ENCODE data around the gene D2HGDH.
"Not testable (repeated sequence)": the region's sequence is repeated elsewhere in the genome, so short reads cannot be mapped to it uniquely, and the experiment has no call there.

D2HGDH gene

DNA sequence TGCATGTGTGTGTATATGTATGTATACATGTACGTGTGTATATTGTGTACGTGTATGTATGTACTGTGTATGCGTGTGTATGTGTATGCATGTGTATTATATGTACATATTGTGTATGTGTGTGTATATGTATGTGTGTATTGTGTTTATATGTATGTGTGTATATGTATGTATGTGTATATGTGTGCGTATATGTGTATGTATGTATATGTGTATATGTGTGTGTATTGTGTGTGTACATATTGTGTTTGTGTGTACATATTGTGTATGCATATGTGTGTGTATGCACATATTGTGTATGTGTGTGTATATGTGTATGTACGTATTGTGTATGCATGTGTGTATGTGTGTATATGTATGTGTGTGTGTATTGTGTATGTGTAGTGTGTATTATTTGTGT lies 59.0 kb downstream of the D2HGDH start:
- no peak for DNase-seq (ENCODE audit: low read depth)

GRCh38 chr2:241794250-241794823 lies 59.9 kb downstream of the D2HGDH start:
- DNase-seq (ENCODE audit: low read depth), result no peak

DNA sequence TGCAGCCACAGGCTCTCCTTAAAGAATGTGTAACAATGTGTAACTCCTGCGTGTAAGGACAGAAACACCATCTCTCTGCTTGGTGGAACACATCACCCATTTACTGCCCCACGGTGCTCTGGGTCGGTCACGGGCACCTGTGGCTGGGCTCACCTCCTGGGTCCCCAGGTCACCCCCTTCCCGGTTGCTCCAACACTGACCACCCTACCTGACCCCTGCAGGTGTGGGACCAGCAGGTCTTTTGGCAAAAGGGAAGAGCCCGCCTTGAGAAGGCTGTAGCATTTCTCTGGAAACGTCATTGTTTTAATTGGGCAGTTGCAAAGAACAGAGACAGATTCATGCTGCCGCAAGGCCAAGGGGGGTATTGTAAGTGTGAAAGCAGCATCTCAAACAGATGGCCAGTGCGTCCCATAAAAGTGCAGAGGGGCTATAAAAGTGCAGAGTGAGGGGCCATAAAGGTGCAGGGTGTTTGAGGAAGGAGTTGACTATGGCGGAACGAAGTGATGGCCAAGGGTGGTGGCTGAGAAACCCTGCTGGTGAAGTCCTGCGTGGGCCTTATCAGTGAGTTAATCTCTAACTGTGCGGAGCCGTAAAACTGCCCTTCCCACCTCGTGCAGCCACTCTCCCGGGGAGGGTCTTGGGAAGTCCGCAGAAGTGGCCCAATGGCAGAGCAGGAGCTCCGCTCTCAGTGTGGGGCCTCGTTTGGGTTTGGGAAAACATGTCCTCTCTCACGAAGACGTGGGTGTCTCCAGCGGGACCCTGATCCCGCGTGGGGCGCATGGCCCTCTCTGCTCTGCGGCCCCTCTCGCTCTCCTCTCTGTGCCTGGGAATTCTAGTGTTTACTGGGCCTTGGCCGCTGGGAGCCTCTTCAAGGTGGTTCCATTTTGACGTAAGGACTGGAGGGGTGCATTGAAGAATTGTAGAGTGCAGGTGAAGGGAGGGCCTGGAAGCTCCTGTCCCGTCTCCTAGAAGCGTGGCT lies 60.9 kb downstream of the D2HGDH start:
- DNase-seq (ENCODE audit: low read depth), result no peak

DNA sequence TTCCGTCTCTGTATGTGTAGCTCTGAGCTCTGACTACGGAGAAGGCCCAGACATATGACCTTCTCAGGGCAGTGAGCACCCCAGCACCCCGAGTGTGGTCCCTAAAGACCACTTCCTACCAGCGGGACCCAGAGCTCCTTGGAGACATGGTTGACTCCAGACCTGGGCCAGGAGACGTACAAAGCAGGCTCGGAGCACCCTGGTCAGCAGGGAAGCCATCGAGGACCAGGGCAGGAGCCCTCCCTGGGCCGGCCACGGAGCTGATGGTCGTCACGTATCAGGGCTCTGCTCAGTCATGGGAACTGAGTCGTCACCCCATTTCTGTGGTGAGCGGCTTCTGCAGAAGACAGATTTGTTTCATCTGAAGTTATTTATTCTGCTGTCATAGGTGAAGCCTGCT lies 61.8 kb downstream of the D2HGDH start:
- no peak for DNase-seq (ENCODE audit: low read depth)

DNA sequence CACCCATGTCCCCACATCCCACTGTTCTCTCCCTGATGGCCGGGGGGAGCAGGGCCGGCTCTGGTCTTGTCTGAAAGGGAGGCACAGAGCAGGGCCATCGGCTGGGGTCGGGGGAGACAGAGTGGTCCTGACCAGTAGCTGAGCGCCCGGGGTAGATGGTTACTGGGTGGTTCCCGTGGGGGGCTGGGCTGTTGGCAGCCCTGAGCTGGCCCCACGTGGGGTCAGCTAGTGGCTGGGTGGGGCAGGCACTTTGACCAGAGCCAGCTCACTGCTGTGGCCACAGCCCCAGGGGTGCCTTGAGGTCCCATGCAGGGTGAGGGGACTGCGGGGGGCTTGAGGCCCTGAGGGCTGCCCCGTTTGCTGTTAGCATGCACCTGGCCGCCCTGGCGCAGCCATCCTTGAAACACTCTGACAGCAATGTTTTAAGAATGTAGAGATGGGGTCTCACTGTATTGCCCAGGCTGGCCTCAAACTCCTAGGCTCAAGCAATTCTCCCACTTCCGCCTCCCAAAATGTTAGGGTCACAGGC lies 62.2 kb downstream of the D2HGDH start:
- DNase-seq (ENCODE audit: low read depth), result no peak

DNA sequence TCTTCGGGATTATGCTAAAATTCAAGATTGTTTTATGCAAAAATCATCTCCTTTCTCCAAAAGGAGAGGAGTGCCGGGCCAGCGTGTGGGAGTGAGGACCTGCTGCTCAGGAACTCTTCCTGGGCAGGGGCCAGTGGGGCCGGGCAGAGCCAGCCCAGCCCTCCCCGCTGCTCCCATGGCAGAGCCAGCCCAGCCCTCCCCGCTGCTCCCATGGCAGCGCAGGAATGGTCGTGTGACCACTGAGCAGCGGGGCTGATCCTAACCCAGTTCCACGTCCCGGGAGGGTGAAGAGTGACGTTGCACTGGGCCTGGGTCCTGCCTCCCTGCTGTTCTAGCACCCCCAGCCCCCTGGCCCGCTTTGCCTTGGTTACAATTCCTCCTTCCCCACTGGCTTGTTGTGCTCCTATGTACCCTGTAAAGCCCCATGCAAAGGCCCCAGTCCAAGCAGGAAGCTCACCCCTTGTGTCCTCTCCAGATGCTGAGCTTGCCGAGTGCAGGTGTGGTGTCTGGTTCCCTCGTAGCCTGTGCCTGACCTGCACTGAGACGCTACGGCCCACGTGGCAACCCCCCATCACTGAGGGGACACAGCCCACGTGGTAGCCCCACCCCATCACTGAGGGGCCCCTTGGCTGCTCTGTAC lies 63.1 kb downstream of the D2HGDH start:
- no peak for DNase-seq (ENCODE audit: low read depth)

GRCh38 chr2:241798081-241798630 lies 63.7 kb downstream of the D2HGDH start:
- no peak for DNase-seq (ENCODE audit: low read depth)

GRCh38 chr2:241798631-241799521 lies 64.4 kb downstream of the D2HGDH start:
- DNase-seq (ENCODE audit: low read depth), result no peak

- no peak for DNase-seq (ENCODE audit: low read depth)
These were observed 65.2 kb downstream of the D2HGDH start for GRCh38 chr2:241799522-241800197.

GRCh38 chr2:241800198-241800903 lies 65.9 kb downstream of the D2HGDH start:
- not testable (repeated sequence) for DNase-seq (ENCODE audit: low read depth)

- no peak for DNase-seq (ENCODE audit: low read depth)
These were observed 67.4 kb downstream of the D2HGDH start for GRCh38 chr2:241801611-241802420.

- DNase-seq (ENCODE audit: low read depth), result no peak
These were observed 68.2 kb downstream of the D2HGDH start for GRCh38 chr2:241802421-241803318.

- DNase-seq (ENCODE audit: low read depth), result no peak
These were observed 69.2 kb downstream of the D2HGDH start for GRCh38 chr2:241803387-241804325.

DNA sequence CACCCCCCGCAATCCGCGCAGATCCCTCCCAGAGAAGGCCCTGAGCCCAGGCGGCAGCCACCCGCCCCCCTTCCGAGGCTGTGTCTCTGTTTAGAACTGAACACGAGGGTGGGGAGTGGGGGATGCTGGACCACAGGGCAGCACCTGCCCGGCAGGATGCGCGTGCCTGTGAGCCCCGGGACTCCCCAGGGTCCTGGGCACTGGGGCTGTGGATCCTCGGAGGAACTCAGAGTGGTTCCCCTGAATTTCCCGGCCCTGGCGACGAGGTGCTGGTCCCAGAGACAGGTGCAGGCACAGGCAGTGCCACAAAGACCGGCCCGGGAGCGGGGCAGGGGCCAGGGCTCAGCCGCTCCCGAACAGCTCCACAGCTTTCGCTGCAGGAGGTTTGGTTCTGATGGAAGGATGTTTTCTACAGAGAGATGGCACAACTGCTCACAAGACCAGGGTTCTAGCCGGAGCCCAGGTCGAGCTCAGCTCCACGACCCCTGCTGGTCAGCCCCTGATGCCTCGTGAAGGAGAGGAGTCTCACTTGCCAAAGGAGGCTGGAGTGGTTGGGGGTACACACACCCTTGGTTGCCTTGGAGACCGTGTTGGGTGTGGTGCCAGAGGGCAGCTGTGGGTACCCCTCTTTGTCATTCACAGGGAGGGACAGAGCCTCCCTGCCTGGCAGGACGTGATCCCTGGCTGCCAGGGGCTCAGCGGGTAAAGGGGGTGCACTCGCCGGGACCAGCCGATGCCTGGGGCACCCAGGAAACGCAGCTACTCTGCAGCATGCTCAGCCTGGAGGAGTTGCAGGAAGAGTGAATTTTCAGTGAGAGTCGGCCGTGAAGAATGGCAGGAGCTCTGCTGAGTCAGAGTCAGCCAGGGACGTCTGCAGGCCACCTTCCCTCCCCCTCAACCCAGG lies 70.1 kb downstream of the D2HGDH start:
- no peak for DNase-seq (ENCODE audit: low read depth)

DNA sequence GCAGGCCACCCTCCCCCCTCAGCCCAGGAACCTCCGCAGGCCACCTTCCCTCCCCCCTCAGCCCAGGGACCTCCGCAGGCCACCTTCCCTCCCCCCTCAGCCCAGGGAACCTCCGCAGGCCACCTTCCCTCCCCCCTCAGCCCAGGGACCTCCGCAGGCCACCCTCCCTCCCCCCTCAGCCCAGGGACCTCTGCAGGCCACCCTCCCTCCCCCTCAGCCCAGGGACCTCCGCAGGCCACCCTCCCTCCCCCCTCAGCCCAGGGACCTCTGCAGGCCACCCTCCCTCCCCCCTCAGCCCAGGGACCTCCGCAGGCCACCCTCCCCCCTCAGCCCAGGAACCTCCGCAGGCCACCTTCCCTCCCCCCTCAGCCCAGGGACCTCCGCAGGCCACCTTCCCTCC lies 71.8 kb downstream of the D2HGDH start:
- DNase-seq (ENCODE audit: low read depth), result not testable (repeated sequence)
